ENCODE results near the gene BST2.

The BST2 gene

DNA sequence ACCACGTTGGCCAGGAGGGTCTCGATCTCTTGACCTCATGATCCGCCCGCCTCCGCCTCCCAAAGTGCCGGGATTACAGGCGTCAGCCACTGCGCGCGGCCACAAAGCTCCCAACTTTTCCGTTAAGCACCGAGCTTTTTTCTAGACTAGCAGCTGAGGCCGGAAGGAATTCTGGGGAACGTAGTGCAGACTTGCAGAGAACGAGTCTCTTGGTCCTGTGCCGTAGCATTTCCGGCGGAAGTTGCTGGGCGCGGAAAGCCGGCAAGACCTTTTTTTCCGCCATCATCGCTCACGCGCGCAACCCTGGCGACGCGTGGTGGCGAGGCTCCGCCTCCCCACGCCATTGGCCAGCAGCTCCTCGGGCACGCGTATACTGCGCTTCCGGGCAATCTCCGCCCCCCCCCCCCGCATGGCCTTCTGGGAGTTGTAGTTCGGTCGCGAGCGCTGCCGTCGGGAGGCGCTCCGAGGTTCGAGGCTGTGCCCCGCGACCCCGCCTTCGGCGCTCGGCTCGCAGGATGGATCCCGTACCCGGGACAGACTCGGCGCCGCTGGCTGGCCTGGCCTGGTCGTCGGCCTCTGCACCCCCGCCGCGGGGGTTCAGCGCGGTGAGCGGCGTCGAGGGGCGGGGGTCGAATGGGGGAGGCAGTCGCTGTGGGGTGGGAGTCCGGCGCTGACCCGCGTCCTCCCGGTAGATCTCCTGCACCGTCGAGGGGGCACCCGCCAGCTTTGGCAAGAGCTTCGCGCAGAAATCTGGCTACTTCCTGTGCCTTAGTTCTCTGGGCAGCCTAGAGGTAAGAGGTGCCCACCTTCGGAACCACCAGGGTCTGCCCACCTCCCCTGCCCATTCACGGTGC lies 14.4 kb upstream of the BST2 start, which contains the start of gene MVB12A:
MVB12A (plus strand) TSS at position 427 of the 854 bp plus-strand sequence; CDS start at position 516, 89 bp downstream.
- peak within 1 kb of the TSS; percentile 78 for H3K4me3 ChIP-seq (ENCODE audit: low read depth, low read length)
- peak; percentile 98 for DNase-seq (ENCODE audit: low read depth)
- in situ Hi-C loops (cut with HindIII; ENCODE audit: low sequenced_read_pairs), result no loop called here
- TF ChIP-seq, protein P1, sequence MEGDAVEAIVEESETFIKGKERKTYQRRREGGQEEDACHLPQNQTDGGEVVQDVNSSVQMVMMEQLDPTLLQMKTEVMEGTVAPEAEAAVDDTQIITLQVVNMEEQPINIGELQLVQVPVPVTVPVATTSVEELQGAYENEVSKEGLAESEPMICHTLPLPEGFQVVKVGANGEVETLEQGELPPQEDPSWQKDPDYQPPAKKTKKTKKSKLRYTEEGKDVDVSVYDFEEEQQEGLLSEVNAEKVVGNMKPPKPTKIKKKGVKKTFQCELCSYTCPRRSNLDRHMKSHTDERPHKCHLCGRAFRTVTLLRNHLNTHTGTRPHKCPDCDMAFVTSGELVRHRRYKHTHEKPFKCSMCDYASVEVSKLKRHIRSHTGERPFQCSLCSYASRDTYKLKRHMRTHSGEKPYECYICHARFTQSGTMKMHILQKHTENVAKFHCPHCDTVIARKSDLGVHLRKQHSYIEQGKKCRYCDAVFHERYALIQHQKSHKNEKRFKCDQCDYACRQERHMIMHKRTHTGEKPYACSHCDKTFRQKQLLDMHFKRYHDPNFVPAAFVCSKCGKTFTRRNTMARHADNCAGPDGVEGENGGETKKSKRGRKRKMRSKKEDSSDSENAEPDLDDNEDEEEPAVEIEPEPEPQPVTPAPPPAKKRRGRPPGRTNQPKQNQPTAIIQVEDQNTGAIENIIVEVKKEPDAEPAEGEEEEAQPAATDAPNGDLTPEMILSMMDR (IDR thresholded peaks at IDR 0.05; ENCODE audit: low read depth, low read length, missing control alignments), result no peak

DNA sequence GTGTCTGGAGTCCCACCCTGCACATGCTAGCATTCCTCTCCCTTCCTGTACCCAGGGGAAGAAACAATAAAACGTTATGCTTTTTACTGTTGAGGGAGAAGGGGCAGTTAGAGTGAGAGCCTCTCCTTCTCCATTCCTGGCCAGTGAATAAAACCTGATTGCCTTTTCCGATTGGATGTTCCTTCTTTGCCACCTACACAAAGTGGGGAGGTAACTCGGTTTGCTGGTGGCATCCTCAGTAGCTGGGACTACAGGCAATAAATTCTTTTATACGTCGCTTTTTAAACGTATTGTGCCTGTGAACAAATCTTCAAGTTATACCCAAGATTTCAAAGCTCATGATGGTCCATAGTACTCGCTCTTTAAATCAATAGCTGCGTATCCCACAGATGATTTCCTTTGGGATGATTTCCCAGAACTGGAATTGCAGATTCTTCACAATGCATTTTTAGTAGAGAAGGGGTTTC lies 13.8 kb upstream of the BST2 start:
- TF ChIP-seq, protein P1 (IDR thresholded peaks at IDR 0.05; ENCODE audit: low read depth, low read length, missing control alignments), result no peak
- in situ Hi-C loops (cut with HindIII; ENCODE audit: low sequenced_read_pairs), result no loop called here
- no peak for DNase-seq (ENCODE audit: low read depth)
- peak overlapping the region; percentile 78 for H3K4me3 ChIP-seq (ENCODE audit: low read depth, low read length)

DNA sequence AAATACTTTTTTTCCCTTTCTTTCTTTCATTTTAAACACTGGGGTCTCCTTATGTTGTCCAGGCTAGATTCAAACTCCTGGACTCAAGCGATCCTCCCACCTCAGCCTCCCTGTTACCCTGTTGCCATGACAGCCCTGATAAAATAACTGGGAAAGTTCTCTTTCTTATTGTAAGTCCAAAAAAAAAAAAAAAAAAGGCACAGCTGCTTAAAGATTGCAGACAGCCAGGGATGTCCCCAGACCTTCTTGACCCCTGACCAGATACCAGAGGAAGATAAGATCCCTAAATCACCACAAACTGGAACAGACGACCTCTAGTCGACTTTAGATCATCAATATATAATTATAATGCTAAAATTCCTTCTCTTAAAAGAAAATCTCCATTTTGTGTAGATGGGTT lies 13.3 kb upstream of the BST2 start:
- H3K4me3 ChIP-seq (ENCODE audit: low read depth, low read length), result no peak overlapping the region
- TF ChIP-seq, protein P1 (IDR thresholded peaks at IDR 0.05; ENCODE audit: low read depth, low read length, missing control alignments), result no peak
- in situ Hi-C loops (cut with HindIII; ENCODE audit: low sequenced_read_pairs), result no loop called here
- no peak for DNase-seq (ENCODE audit: low read depth)

DNA sequence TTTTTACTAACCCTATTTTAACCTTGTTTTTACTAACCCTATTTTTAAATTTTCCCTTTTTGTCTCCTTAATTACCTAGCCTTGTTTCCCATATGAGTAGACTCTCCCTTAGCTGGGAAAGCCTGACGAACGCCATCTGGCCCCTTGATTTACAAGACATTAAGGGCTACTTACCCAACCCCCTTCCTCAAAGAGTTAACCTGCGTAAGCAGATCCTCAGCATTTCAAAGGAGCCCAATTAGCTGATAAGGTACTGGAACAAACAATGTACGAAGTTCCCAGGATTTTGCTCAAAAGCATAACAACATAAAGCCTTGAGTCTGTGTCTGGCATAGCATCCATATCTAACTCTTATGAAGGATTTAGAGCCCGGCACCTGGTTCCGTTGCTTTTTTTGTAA lies 9.7 kb upstream of the BST2 start:
- DNase-seq (ENCODE audit: low read depth), result no peak
- no peak overlapping the region for H3K4me3 ChIP-seq (ENCODE audit: low read depth, low read length)
- TF ChIP-seq, protein P1 (IDR thresholded peaks at IDR 0.05; ENCODE audit: low read depth, low read length, missing control alignments), result no peak
- in situ Hi-C loops (cut with HindIII; ENCODE audit: low sequenced_read_pairs), result no loop called here

DNA sequence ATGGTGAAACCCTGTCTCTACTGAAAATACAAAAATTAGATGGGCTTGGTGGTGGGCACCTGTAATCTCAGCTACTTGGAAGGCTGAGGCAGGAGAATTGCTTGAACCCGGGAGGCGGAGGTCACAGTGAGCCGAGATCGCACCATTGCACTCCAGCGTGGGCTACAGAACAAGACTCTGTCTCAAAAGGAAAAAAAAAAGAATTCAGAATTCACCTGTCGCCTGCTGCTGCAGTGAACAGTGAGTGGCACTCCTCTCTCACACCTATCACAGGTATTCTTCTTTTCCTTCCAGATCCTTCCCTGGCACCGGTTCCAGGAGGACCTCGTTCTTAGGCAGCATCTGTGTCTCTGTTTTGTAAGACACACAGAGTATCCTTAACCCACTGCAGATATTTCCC lies 8.7 kb upstream of the BST2 start:
- TF ChIP-seq, protein P1 (IDR thresholded peaks at IDR 0.05; ENCODE audit: low read depth, low read length, missing control alignments), result no peak
- no peak overlapping the region for H3K4me3 ChIP-seq (ENCODE audit: low read depth, low read length)
- DNase-seq (ENCODE audit: low read depth), result no peak
- in situ Hi-C loops (cut with HindIII; ENCODE audit: low sequenced_read_pairs), result no loop called here

DNA sequence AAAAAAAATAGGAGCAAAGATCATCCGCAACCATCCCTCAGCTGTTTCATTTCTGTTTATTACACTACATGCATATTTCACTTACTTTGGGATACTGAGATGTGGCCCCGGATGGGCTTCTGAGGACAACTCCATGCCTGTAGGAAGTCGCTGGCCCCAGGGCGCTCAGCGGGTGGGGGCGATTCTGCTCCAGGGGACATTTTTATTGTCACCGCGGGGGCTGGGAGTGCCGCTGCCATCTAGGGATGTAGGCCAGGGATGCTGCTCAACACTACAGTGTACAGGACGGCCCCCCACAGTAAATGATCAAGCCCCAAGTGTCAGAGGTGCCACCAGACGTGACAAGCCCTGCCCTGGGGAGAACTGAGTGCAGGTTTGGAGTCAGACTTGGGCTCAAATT lies 6.4 kb upstream of the BST2 start:
- in situ Hi-C loops (cut with HindIII; ENCODE audit: low sequenced_read_pairs), result no loop called here
- TF ChIP-seq, protein P1 (IDR thresholded peaks at IDR 0.05; ENCODE audit: low read depth, low read length, missing control alignments), result no peak
- H3K4me3 ChIP-seq (ENCODE audit: low read depth, low read length), result no peak overlapping the region

More for the DNA sequence above, 6.4 kb upstream of the BST2 start:
- DNase-seq (ENCODE audit: low read depth), result no peak

Measured in astrocyte of the cerebellum (primary cell).